Naive thymus-derived CD4-positive, alpha-beta T cell (primary cell): Measurements from ENCODE around the gene ZNF212. TPM values are rescaled to one million over a fixed set of nuclear protein-coding genes. Genes with fewer than 3 reads are reported as not detected.

Source experiments
- ATAC-seq: fragments of 150-1000 bp; cut with Tn5 transposase; 2 replicates; pipeline ENCODE4 v1.10.0; 2021; ENCODE audit warnings: mild to moderate bottlenecking, moderate library complexity
- CTCF ChIA-PET: fragments of 350-600 bp; sonication (Branson Sonifier 250); formaldehyde crosslinking; loops from one replicate; lab custom pipeline; 2021; ENCODE audit warnings: antibody characterized with exemption; lab: Charles Lee
- POLR2A ChIA-PET: fragments of 350-600 bp; sonication (Branson Sonifier 250); formaldehyde crosslinking; loops from one replicate; lab custom pipeline; 2021; ENCODE audit warnings: antibody characterized with exemption, inconsistent platforms; lab: Charles Lee
- DNase-seq, 9 donors: peaks; one replicate each; pipeline versions ENCODE4 v3.0.0 to v3.0.0-alpha.2; 2020 to 2022; ENCODE audit warnings: mixed read lengths in 1 of 9
- H3K27ac ChIP-seq: one replicate; pipeline ENCODE4 v1.7.0; 2013; ENCODE audit warnings: mild to moderate bottlenecking, low read depth, low read length, moderate library complexity
- H3K27me3 ChIP-seq, 2 donors: one replicate each; pipeline ENCODE4 v1.7.0; 2013; ENCODE audit warnings: low read length in 2 of 2, mild to moderate bottlenecking in 2 of 2, moderate library complexity in 2 of 2; ENCODE audit not compliant: control insufficient read depth in 2 of 2, insufficient read depth in 2 of 2
- H3K36me3 ChIP-seq, 3 experiments: 1 replicate in 2 of 3; 2 replicates in 1 of 3; pipeline ENCODE4 v1.7.0; 2013; ENCODE audit warnings: low read length in 3 of 3, mild to moderate bottlenecking in 3 of 3, moderate library complexity in 1 of 3; ENCODE audit not compliant: insufficient read depth in 3 of 3, control insufficient read depth in 2 of 3
- H3K4me1 ChIP-seq, 2 donors: one replicate each; pipeline ENCODE4 v1.7.0; 2013; ENCODE audit warnings: low read length in 2 of 2, mild to moderate bottlenecking in 2 of 2, moderate library complexity in 1 of 2; ENCODE audit not compliant: control insufficient read depth in 2 of 2, insufficient read depth in 2 of 2
- H3K4me3 ChIP-seq: 2 replicates; pipeline ENCODE4 v1.7.0; 2013; ENCODE audit warnings: mild to moderate bottlenecking, low read length
- H3K9me3 ChIP-seq, 3 experiments: 1 replicate in 2 of 3; 2 replicates in 1 of 3; pipeline ENCODE4 v1.7.0; 2013; ENCODE audit warnings: low read length in 3 of 3; ENCODE audit not compliant: control insufficient read depth in 2 of 3
- H3K27ac Mint-ChIP-seq, 9 donors: one replicate each; pipeline ENCODE4 v1.8.0; 2020 to 2022; ENCODE audit warnings: mixed read lengths in 9 of 9, mild to moderate bottlenecking in 8 of 9, moderate library complexity in 5 of 9, inconsistent platforms in 2 of 9
- H3K27me3 Mint-ChIP-seq, 5 donors: one replicate each; pipeline ENCODE4 v1.8.0; 2021 to 2022; ENCODE audit warnings: mixed read lengths in 5 of 5, mild to moderate bottlenecking in 1 of 5
- H3K36me3 Mint-ChIP-seq, 5 donors: one replicate each; pipeline ENCODE4 v1.8.0; 2020 to 2022; ENCODE audit warnings: mixed read lengths in 5 of 5, mild to moderate bottlenecking in 3 of 5, inconsistent platforms in 1 of 5
- H3K4me1 Mint-ChIP-seq, 7 donors: one replicate each; pipeline ENCODE4 v1.8.0; 2020 to 2022; ENCODE audit warnings: mixed read lengths in 7 of 7, mild to moderate bottlenecking in 3 of 7, inconsistent platforms in 1 of 7
- H3K4me3 Mint-ChIP-seq, 10 donors: one replicate each; pipeline ENCODE4 v1.8.0; 2020 to 2022; ENCODE audit warnings: mild to moderate bottlenecking in 10 of 10, mixed read lengths in 10 of 10, moderate library complexity in 6 of 10, inconsistent platforms in 2 of 10
- H3K9me3 Mint-ChIP-seq, 11 donors: one replicate each; pipeline ENCODE4 v1.8.0; 2020 to 2022; ENCODE audit warnings: mixed read lengths in 11 of 11, mild to moderate bottlenecking in 4 of 11, inconsistent platforms in 1 of 11, moderate library complexity in 1 of 11
- intact Hi-C, 2 donors: fragments of 100-400 bp; cut with micrococcal nuclease; formaldehyde crosslinking; loops; one replicate each; pipeline ENCODE4 v1.15.1; 2023
- polyA plus RNA-seq, 2 donors: library from polyadenylated mRNA; unstranded; fragments of 300-500 nt; fragmentation: Illumina TruSeq; gene quantifications; one replicate each; pipeline ENCODE4 v1.2.3, GENCODE V29; 2021
- total RNA-seq, 6 experiments: library from RNA in 5 of 6; stranded (reverse) in 5 of 6; gene quantifications; 1 replicate in 5 of 6; 2 replicates in 1 of 6; pipeline ENCODE4 v1.2.3 and lab custom pipeline; 2021 to 2026

ZNF212 gene
- total and polyA plus RNA-seq, 7 experiments from 2014 or later = 5.9 to 20.6 (median 12.1) TPM

DNA sequence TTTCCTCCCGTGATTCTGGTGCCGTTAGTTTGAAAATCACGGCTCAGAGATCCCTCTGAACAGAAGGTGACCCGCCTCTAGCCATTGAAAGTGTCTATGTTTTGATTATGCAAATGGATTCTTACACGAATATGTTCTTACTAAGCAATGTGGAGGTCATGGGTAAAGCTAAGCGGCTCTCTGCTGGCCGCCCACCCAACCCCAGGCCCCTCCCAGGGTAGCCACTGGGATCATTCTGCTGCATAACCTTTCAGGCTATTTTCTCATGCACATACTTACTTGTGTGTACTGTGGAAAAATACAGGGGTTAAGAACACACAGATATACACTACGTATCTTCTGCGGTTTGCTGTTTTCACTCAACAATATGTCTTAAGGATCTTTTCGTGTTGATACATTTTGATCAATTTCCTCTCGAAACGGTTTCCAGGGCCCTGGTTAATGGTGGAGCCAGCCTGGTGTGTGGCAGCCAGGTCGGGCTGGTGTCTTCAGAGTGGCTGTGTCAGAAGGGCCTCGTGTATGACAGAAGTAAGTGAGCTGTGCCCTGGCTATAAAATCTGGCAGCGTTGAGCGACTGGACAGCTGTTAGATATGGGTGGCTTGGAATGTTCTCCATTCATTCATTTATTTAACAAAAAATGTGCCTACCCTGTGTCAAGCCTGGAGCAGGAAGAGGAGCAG, 52.5 kb downstream of the ZNF212 start:
- intact Hi-C loops = no loop called here
- peaks cover 0 to 27% (median 5%) of the 10 kb centered on the region in 5 donors for H3K36me3 Mint-ChIP-seq
- DNase-seq (peak in 1 of 9 donors; percentile 1), ATAC-seq (no peak)
- Histone ChIP-seq H3K27me3 (no peaks in the 10 kb centered on the region), H3K4me3 (no peak overlapping the region), H3K27ac (no peak overlapping the region), H3K36me3 (peaks cover 0 to 56% (median 9%) of the 10 kb centered on the region in 3 experiments), H3K4me1 (peaks cover 5 to 6% of the 10 kb centered on the region in 2 donors), H3K9me3 (no peaks in the 10 kb centered on the region)
- H3K4me1 Mint-ChIP-seq = peaks cover 10 to 20% (median 19%) of the 10 kb centered on the region in 7 donors
- CTCF ChIA-PET = no interaction called here
- no peaks in the 10 kb centered on the region for H3K27me3 Mint-ChIP-seq
- H3K9me3 Mint-ChIP-seq = no peaks in the 10 kb centered on the region
- no peak overlapping the region for H3K4me3 Mint-ChIP-seq
- POLR2A ChIA-PET = no interaction called here
- no peak overlapping the region for H3K27ac Mint-ChIP-seq

DNA sequence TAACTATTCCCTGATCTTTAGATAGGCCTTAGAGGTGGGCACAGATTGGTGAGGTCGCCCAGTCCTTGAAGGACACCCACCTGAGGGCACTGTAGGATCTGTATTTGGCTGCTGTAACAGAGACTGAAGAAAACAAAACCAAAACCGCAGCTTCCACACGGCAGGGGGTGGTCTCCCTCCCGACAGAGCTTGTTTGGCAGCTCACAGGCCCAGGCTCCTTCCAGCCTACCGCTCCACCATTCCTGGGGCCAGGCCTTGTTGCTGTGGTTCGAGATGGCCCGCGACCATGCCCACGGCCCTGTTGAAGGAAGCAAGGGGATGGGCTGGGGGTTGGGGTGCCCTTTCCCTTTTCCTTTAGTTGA, 53.0 kb downstream of the ZNF212 start:
- Histone ChIP-seq H3K4me3 (no peak overlapping the region), H3K9me3 (no peaks in the 10 kb centered on the region), H3K4me1 (peaks cover 0 to under 1% of the 10 kb centered on the region in 2 donors), H3K27me3 (no peaks in the 10 kb centered on the region), H3K27ac (no peak overlapping the region), H3K36me3 (peaks cover 0 to 56% (median 9%) of the 10 kb centered on the region in 3 experiments)
- ATAC-seq (no peak), DNase-seq (no peak)
- Mint-ChIP-seq H3K27ac (no peak overlapping the region), H3K9me3 (no peaks in the 10 kb centered on the region), H3K4me3 (no peak overlapping the region), H3K4me1 (peaks cover 5 to 14% (median 13%) of the 10 kb centered on the region in 7 donors), H3K36me3 (peaks cover 0 to 27% (median 5%) of the 10 kb centered on the region in 5 donors), H3K27me3 (no peaks in the 10 kb centered on the region)
- ChIA-PET CTCF (no interaction called here), POLR2A (no interaction called here)
- intact Hi-C loops = no loop called here

GRCh38 chr7:149293338-149293737, 53.9 kb downstream of the ZNF212 start:
- peaks cover 0 to under 1% (median 0%) of the 10 kb centered on the region in 3 experiments for H3K9me3 ChIP-seq
- intact Hi-C loops = no loop called here
- H3K27ac Mint-ChIP-seq = no peak overlapping the region
- H3K9me3 Mint-ChIP-seq = peaks cover 0 to under 1% (median 0%) of the 10 kb centered on the region in 11 donors
- CTCF ChIA-PET = no interaction called here
- H3K27ac ChIP-seq = no peak overlapping the region
- no peaks in the 10 kb centered on the region for H3K27me3 Mint-ChIP-seq
- DNase-seq (no peak), ATAC-seq (no peak)
- H3K4me3 ChIP-seq = no peak overlapping the region
- POLR2A ChIA-PET = no interaction called here
- H3K4me1 Mint-ChIP-seq = peaks cover 4 to 9% (median 5%) of the 10 kb centered on the region in 7 donors
- H3K4me3 Mint-ChIP-seq = no peak overlapping the region
- H3K27me3 ChIP-seq = no peaks in the 10 kb centered on the region
- H3K4me1 ChIP-seq = no peaks in the 10 kb centered on the region
- peaks cover 0 to 19% (median 4%) of the 10 kb centered on the region in 5 donors for H3K36me3 Mint-ChIP-seq
- peaks cover 0 to 50% (median 9%) of the 10 kb centered on the region in 3 experiments for H3K36me3 ChIP-seq

GRCh38 chr7:149293946-149294633, 54.6 kb downstream of the ZNF212 start:
- H3K27ac Mint-ChIP-seq = no peak overlapping the region
- H3K27me3 Mint-ChIP-seq = no peaks in the 10 kb centered on the region
- H3K36me3 Mint-ChIP-seq = peaks cover 0 to 18% (median 4%) of the 10 kb centered on the region in 5 donors
- CTCF ChIA-PET = no interaction called here
- Histone ChIP-seq H3K27me3 (no peaks in the 10 kb centered on the region), H3K27ac (no peak overlapping the region), H3K36me3 (peaks cover 0 to 48% (median 9%) of the 10 kb centered on the region in 3 experiments), H3K4me1 (no peaks in the 10 kb centered on the region), H3K4me3 (no peak overlapping the region), H3K9me3 (peaks cover 0 to 4% (median 0%) of the 10 kb centered on the region in 3 experiments)
- H3K4me3 Mint-ChIP-seq = no peak overlapping the region
- POLR2A ChIA-PET = interaction anchor here (0.5 kb wide), 1 partner anchor 444 kb away, joined by 3 read pairs; no protein-coding TSS in a partner anchor
- intact Hi-C loops = no loop called here
- H3K4me1 Mint-ChIP-seq = peaks cover 0 to 9% (median 5%) of the 10 kb centered on the region in 7 donors
- ATAC-seq (no peak), DNase-seq (peak in 1 of 9 donors; percentile 18)
- peaks cover 0 to 4% (median 0%) of the 10 kb centered on the region in 11 donors for H3K9me3 Mint-ChIP-seq

DNA sequence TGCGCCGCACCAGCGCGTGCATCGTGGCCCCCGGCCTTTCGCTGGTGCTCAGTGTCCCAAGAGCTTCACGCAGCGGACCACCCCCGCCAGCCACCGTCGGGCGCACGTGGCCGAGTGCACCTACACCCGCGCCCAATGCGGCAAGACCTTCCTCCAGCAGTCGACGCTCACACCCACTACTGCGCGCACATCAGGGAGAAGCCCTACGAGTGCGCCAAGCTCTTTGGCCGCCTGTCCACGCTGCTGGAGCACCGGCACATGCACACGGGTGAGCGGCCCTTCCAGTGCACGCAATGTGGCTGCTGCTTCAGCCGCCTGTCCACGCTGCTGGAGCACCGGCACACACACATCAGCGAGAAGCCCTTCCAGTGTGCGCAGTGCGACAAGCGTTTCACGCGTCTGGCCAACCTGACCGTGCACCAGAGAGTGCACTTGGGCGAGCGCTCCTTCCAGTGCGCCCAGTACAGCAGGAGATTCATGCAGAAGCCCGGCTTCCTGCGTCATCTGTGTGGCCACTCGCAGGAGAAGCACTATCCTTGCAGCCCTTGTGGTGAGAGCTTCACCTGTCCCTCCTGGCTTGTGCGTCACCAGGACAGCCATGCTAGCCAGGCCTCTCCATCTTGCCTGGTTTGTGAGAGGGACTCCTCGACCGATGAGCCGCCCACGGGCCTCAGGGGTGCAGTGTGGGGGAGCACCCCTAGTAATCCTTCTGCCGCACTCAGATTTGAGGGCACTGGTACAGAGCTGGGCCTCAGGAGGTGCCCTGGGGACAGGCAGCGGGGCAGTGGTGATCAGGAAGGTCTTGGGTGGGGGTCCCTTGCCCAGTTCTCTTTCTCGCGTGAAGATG, 55.4 kb downstream of the ZNF212 start:
- no peaks in the 10 kb centered on the region for H3K27me3 Mint-ChIP-seq
- intact Hi-C loops = no loop called here
- no peak for ATAC-seq
- H3K27ac Mint-ChIP-seq = no peak overlapping the region
- Histone ChIP-seq H3K27me3 (no peaks in the 10 kb centered on the region), H3K4me3 (no peak overlapping the region), H3K4me1 (no peaks in the 10 kb centered on the region), H3K36me3 (peaks cover 0 to 43% (median 4%) of the 10 kb centered on the region in 3 experiments), H3K27ac (no peak overlapping the region), H3K9me3 (peaks cover 0 to 4% (median 0%) of the 10 kb centered on the region in 3 experiments)
- peak in 1 of 9 donors; percentile 15 for DNase-seq
- H3K9me3 Mint-ChIP-seq = peaks cover 0 to 4% (median 0%) of the 10 kb centered on the region in 11 donors
- ChIA-PET POLR2A (interaction anchor here (0.5 kb wide), 1 partner anchor 444 kb away, joined by 3 read pairs; no protein-coding TSS in a partner anchor), CTCF (no interaction called here)
- peaks cover 0 to 14% (median 4%) of the 10 kb centered on the region in 5 donors for H3K36me3 Mint-ChIP-seq
- H3K4me1 Mint-ChIP-seq = peaks cover 0 to 9% (median 5%) of the 10 kb centered on the region in 7 donors
- no peak overlapping the region for H3K4me3 Mint-ChIP-seq

DNA sequence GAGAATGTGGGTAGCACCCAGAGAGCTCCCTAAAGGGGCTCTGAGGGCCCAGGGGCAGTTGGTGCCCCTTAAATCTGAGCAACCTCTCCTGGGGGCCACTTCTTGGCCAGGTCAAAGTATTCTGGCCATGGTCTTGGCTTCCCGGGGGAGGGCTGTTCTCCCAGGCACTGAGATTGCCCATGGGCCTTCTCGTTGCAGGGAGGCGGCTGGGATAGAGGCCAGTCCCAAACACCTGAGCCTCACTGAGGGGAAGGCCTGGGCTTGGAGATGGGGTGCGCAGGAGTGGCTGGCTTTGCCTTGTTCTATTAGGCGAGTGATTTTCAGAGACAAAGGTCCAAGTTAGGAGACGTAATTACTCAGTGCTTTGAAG, 56.0 kb downstream of the ZNF212 start:
- no peaks in the 10 kb centered on the region for H3K27me3 Mint-ChIP-seq
- no peak overlapping the region for H3K27ac Mint-ChIP-seq
- no peaks in the 10 kb centered on the region for H3K27me3 ChIP-seq
- ChIA-PET CTCF (no interaction called here), POLR2A (no interaction called here)
- H3K4me3 ChIP-seq = no peak overlapping the region
- peaks cover 0 to 14% (median 4%) of the 10 kb centered on the region in 5 donors for H3K36me3 Mint-ChIP-seq
- peaks cover 0 to 4% (median 0%) of the 10 kb centered on the region in 3 experiments for H3K9me3 ChIP-seq
- ATAC-seq (no peak), DNase-seq (peak in 1 of 9 donors; percentile 15)
- peaks cover 0 to 4% (median 0%) of the 10 kb centered on the region in 11 donors for H3K9me3 Mint-ChIP-seq
- no peak overlapping the region for H3K4me3 Mint-ChIP-seq
- intact Hi-C loops = no loop called here
- H3K4me1 Mint-ChIP-seq = peaks cover 0 to 9% (median 4%) of the 10 kb centered on the region in 7 donors
- H3K27ac ChIP-seq = no peak overlapping the region
- peaks cover 0 to 39% (median 4%) of the 10 kb centered on the region in 3 experiments for H3K36me3 ChIP-seq
- H3K4me1 ChIP-seq = no peaks in the 10 kb centered on the region
